GM18858 (cell line): Measurements from ENCODE around the gene RBM19.
"Not testable (repeated sequence)": the region's sequence is repeated elsewhere in the genome, so short reads cannot be mapped to it uniquely, and the experiment has no call there.

ENCODE experiments used
- ATAC-seq: cut with Tn5 transposase; IDR thresholded peaks from one replicate; pipeline ENCODE4 v1.9.1; 2021; ENCODE audit not compliant: unreplicated experiment

The RBM19 gene

GRCh38 chr12:113965951-113966797, at the start of gene RBM19:
RBM19 (minus strand) TSS chr12:113966325; CDS start chr12:113966227, 98 bp downstream.
- peak; percentile 93 for ATAC-seq

GRCh38 chr12:114015851-114016250, 49.7 kb upstream of the RBM19 start:
- ATAC-seq, result no peak

- ATAC-seq, result no peak
Measured at GRCh38 chr12:114013575-114014345, 47.6 kb upstream of the RBM19 start.

- no peak for ATAC-seq
Measured at GRCh38 chr12:114012744-114013431, 46.8 kb upstream of the RBM19 start.

GRCh38 chr12:114011711-114012110, 45.6 kb upstream of the RBM19 start:
- no peak for ATAC-seq

GRCh38 chr12:114006482-114007425, 40.6 kb upstream of the RBM19 start:
- no peak for ATAC-seq

- no peak for ATAC-seq
Measured at GRCh38 chr12:114004402-114004801, 38.3 kb upstream of the RBM19 start.

GRCh38 chr12:114003286-114003685, 37.2 kb upstream of the RBM19 start:
- ATAC-seq, result no peak

- ATAC-seq, result no peak
Measured at GRCh38 chr12:114001511-114002340, 35.6 kb upstream of the RBM19 start.

- no peak for ATAC-seq
Measured at GRCh38 chr12:114000861-114001260, 34.7 kb upstream of the RBM19 start.

GRCh38 chr12:114000261-114000660, 34.1 kb upstream of the RBM19 start:
- not testable (repeated sequence) for ATAC-seq

GRCh38 chr12:113997365-113997764, 31.2 kb upstream of the RBM19 start:
- ATAC-seq, result no peak

- no peak for ATAC-seq
Measured at GRCh38 chr12:113996026-113996425, 29.9 kb upstream of the RBM19 start.

- ATAC-seq, result no peak
Measured at GRCh38 chr12:113994051-113994450, 27.9 kb upstream of the RBM19 start.

GRCh38 chr12:113992751-113993150, 26.6 kb upstream of the RBM19 start:
- ATAC-seq, result not testable (repeated sequence)

GRCh38 chr12:113991224-113992044, 25.3 kb upstream of the RBM19 start:
- ATAC-seq, result no peak

- ATAC-seq, result no peak
Measured at GRCh38 chr12:113990250-113991223, 24.4 kb upstream of the RBM19 start.
